GM21717 (cell line): Measurements from ENCODE around the gene MARCHF2.
A peak's percentile ranks its signal among the peaks of the same experiment; 100 is the strongest.
"Not testable (repeated sequence)": the region's sequence is repeated elsewhere in the genome, so short reads cannot be mapped to it uniquely, and the experiment has no call there.

Experiments
- ATAC-seq: cut with Tn5 transposase; IDR thresholded peaks from one replicate; pipeline ENCODE4 v1.9.1; 2021; ENCODE audit warnings: mild to moderate bottlenecking, moderate library complexity; ENCODE audit not compliant: unreplicated experiment

MARCHF2 gene, protein sequence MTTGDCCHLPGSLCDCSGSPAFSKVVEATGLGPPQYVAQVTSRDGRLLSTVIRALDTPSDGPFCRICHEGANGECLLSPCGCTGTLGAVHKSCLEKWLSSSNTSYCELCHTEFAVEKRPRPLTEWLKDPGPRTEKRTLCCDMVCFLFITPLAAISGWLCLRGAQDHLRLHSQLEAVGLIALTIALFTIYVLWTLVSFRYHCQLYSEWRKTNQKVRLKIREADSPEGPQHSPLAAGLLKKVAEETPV

DNA sequence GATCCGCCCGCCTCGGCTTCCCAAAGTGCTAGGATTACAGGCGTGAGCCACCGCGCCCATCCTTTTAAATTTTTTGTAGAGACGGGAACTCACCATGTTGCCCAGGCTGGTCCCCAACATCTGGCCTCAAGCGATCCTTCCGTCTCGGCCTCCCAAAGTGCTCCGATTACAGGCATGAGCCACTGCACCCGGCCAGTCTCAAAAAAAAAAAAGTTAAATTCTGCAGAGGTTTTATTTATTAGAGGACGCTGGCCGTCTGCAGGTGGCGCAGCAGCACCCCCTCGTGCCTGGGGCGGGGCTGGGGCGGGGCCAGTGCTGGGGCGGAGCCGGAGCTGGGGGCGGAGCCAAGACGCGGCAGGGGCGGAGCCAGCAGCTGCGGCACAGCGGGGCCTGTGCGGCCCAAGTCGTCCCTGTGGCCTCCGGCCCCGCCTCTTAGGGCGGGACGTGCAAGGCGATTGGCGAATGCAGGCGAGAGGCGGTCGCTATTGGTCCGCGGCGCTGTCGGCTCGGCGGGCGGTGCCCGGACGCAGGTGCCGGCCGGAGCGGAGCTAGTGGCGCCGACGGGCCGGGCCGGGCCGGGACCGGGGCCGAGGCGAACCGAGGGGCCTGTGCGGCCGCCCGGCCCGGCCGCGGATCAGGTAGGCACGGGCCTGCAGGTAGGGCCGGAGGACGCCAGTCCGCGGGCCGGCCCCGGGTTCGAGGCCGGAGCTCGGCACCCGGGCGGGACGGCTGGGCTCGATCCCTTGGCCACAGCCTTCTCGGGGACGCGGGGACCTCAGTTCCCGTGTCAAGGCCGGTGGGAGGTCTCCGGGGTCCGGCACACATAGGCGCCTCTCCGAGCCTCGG is at the start of gene MARCHF2:
MARCHF2 (plus strand) TSS at position 523 of the 846 bp plus-strand sequence. CDS start 8,536 bp downstream, outside the sequence.
- peak; percentile 96 for ATAC-seq

- no peak for ATAC-seq
Observed at GRCh38 chr19:8363803-8364771, 49.0 kb upstream of the MARCHF2 start, which contains the start of gene ANGPTL4. TSS of gene ANGPTL4 (plus strand) at chr19:8364155. CDS start at chr19:8364322, 167 bp downstream.

- ATAC-seq = no peak
Observed at GRCh38 chr19:8366121-8366581, 47.0 kb upstream of the MARCHF2 start.

- no peak for ATAC-seq
Observed at GRCh38 chr19:8366961-8367326, 46.2 kb upstream of the MARCHF2 start.

DNA sequence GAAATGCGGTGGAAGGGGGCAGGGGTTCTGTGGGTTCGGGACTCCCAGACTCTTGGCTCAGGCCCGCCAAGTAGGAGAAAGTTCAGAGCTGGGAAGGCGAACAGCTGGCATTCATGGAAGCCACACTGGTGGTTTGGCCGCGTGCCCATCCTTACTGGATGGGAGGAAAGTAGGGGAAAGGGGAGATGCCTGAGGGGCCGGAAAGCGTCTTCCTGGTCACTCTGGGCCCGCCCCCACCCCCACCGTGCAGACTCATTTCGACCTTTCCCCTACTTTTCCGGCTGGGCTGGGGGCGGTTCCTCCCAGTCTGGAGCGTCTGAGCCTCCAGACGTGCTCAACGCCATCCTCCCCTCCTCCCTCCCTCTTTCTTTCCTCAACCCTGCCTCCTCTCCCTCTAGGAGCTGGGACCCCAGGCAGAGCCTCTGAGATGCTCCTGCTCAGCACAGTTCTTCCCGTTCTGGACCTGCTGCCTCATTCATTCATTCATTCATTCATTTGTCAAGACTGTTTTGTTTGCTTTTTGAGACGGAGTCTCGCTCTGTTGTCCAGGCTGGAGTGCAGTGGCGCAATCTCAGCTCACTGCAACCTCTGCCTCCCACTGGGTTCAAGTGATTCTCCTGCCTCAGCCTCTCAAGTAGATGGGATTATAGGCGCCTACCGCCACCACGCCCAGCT is 45.6 kb upstream of the MARCHF2 start:
- no peak for ATAC-seq

GRCh38 chr19:8370176-8371010 is 42.7 kb upstream of the MARCHF2 start:
- ATAC-seq = no peak

DNA sequence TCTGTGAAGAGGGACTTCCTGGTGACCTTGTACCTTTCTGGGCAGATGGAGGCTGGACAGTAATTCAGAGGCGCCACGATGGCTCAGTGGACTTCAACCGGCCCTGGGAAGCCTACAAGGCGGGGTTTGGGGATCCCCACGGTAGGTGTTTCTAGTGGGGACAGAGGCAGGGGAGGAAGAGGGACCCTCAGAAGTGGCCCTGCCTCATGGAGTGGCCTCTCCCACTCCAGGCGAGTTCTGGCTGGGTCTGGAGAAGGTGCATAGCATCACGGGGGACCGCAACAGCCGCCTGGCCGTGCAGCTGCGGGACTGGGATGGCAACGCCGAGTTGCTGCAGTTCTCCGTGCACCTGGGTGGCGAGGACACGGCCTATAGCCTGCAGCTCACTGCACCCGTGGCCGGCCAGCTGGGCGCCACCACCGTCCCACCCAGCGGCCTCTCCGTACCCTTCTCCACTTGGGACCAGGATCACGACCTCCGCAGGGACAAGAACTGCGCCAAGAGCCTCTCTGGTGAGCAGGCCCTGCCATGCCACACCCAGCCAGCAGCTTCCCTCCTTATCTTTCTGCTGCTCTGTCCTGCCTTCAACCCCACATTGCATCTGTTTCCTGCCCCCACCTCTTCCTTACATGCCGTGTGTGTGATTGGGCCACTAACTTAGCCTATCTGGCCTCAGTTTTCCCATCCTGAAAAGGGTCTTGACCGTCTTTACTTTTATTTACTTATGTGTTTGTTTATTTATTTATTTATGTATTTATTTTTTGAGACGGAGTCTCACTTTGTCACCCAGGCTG is 41.9 kb upstream of the MARCHF2 start:
- ATAC-seq = no peak

- ATAC-seq = no peak
Observed at GRCh38 chr19:8373867-8374813, 39.0 kb upstream of the MARCHF2 start.

DNA sequence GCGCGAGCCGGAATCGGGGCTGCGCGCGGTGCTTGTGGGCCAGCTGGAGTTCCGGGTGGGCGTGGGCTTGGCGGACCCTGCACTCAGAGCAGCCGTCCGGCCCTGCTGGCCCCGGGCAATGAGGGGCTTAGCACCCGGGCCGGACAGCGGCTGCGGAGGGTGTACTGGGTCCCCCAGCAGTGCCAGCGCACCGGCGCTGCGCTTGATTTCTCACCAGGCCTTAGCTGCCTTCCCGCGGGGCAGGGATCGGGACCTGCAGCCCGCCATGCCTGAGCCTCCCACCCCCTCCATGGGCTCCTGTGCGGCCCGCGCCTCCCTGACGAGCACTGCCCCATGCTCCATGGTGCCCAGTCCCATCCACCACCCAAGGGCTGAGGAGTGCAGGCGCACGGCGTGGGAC is 37.3 kb upstream of the MARCHF2 start:
- ATAC-seq = not testable (repeated sequence)

GRCh38 chr19:8376373-8376974 is 36.6 kb upstream of the MARCHF2 start:
- ATAC-seq = not testable (repeated sequence)

DNA sequence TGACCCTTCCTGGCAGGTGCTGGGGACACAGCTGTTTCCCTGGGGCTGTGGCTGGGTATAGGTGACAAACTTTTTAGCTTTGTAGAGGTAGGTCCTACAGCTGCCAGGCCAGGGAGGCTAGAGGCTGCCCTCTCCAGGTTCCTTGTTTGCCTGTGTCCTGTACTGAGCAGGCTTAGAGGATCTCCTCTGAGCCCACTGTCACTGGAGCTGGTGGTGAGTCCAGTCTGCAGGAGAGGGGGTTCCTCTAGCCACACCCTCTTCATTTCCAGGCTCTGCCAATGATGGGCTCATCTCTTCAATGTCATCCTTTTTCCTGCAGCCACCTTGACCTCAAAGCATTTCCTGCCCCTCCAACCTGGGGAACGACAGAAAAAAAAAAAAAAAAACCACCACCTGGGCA is 35.5 kb upstream of the MARCHF2 start:
- ATAC-seq = no peak

GRCh38 chr19:8379156-8379891 is 33.8 kb upstream of the MARCHF2 start:
- ATAC-seq = not testable (repeated sequence)

DNA sequence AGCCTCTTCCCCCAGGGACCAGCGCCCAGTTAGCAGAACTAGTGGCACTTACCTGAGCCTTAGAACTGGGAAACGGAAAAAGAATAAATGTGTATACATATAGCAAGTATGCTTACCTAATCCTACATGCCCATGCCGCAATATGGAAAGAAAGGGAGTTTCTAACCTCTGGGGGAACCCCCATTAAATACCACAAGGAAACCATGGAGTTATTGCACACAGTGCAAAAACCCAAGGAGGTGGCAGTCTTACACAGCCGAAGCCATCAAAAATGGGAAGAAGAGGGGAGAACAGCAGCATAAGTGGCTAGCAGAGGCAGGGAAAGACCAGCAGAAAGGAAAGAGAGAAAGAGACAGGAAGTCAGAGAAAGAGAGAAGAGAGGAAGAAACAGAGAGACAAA is 28.5 kb upstream of the MARCHF2 start:
- ATAC-seq = not testable (repeated sequence)

GRCh38 chr19:8385103-8385502 is 28.0 kb upstream of the MARCHF2 start:
- ATAC-seq = not testable (repeated sequence)

DNA sequence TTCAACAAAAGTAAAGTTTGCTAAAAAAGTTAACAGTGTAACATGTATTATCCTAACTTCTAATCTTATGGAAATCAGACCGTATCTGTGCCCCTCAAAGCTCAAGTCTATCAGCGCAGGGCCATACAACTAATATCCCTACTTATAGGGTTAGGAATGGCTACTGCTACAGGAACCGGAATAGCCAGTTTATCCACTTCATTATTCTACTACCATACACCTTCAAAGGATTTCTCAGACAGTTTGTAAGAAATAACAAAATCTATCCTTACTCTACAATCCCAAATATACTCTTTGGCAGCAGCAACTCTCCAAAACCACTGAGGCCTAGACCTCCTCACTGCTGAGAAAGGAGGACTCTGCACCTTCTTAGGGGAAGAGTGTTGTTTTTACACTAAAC is 27.5 kb upstream of the MARCHF2 start:
- not testable (repeated sequence) for ATAC-seq

- ATAC-seq = not testable (repeated sequence)
Observed at GRCh38 chr19:8386419-8386818, 26.7 kb upstream of the MARCHF2 start.
